Ishikawa (cell line): ENCODE measurements around the gene RAP1GAP.

Experiments used
- CEBPB ChIP-seq: IDR thresholded peaks from 2 replicates; pipeline ENCODE4 v1.6.1; 2012
- TCF12 ChIP-seq: IDR thresholded peaks from 2 replicates; pipeline ENCODE4 v1.6.1; 2012; ENCODE audit warnings: low read depth
- YY1 ChIP-seq: IDR thresholded peaks from 2 replicates; pipeline ENCODE4 v1.6.1; 2012; ENCODE audit warnings: low read depth

DNA sequence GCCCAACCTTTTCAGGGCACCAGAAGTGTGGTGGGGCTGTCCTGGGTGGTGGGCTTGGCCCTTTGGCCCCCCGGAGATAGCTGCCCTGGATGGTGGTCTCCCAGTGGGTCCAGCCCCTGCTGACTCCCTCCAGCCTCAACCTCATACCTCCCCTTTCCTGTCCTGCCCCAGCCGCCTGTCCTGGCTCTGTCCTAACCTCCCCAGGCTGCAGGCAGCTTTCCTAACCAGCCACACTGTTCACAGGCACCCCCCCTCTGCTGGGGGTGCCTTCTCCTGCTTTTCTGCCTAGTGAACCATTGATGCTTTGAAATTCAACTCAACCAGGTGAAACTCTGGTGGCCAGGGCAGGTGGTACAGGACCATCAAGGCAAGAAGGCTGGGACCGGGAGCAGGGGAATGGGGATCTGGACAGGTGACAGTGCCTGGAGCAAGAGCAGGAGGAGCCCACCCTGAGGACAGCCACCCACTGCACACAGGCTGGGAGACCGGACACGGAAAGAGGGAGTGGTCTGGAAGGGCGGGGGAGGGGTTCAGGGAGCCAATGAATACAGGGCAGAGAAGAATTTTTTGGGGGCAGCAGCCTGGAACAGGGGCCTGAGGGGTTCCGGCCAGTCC lies 35.9 kb downstream of the RAP1GAP start:
- TF ChIP-seq TCF12 (no peak; the same call in 1 of the 2 replicates), CEBPB (no peak), YY1 (no peak)
